NCI-H2107 treated with DMSO at 0.1 percent for 48 hours (cell line): ENCODE data around the gene CCDC80.

Experiments used
- DNase-seq: peaks from one replicate; lab custom pipeline; 2025; ENCODE audit not compliant: unreplicated experiment; lab: John Stamatoyannopoulos, UW

CCDC80 gene

GRCh38 chr3:112656043-112656442 lies 15.1 kb upstream of the CCDC80 start:
- no peak for DNase-seq

DNA sequence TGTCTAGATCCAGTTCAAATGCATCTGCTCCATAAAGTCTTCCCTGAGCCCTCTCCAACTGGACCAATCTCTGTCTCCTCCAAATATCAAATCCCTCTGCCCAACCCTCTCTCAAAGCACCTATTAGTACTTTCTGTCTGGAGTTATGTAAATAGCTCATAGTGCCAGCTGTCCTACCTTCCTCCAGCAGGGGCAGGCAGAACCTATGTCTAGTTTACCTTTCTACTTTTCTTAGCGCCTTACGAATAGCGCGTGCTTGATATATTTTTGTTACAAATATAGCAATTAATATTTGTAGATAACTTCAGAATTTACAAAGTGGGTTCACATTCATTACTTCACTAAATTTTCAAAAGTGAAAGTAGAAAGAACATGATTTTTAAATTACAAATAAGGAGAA lies 14.0 kb upstream of the CCDC80 start:
- no peak for DNase-seq

DNA sequence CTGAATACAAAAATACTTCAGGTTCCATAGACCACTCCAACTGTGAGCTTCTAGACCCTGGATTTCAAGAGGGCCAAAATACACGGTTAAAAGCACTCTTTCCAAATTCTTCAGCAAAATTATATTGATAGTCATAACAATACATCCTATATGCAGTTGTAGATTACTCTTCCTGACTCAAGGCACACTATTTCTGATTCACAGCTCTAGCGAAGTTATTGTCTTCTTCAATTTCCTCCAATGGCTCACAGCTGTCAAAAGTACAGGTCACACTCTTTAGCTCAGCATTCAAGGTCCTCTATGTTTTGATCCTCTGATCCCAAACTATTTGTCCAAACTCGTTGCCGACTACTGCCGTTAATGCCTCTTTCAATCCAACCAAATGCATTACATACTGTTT lies 13.5 kb upstream of the CCDC80 start:
- no peak for DNase-seq

GRCh38 chr3:112653881-112654300 lies 12.9 kb upstream of the CCDC80 start:
- no peak for DNase-seq

DNA sequence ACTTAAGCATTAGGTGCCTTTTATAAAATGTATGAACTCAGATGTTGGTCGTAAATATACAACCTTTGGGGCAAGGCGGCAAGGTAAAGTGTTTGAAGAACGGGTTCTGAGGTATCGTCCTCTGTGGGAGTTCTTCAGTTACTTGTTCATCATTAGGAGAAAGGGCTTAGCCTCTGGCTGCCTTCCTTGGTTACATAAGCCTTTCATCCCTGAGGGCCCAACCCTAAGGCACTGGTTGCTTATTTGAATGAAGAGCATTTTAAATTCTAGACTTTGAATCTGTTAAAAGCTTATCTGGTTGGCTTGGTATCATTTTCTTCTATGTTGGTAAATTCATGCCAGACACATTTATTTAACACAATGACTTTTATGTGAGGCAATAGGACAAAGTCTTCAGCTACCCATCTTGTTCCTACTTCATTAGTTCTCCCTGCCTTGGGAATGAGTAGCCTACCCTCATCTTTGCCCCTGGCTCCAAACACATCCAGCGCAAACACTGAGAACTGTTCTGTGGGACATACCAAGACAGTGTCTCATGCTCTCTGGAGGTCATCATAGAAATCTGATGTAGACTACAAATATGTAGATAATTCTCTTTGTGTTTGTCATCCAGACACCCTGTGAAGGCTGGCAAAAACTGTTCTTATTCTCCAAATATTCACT lies 12.4 kb upstream of the CCDC80 start:
- DNase-seq = no peak

GRCh38 chr3:112651516-112651915 lies 10.6 kb upstream of the CCDC80 start:
- no peak for DNase-seq

- DNase-seq = no peak
These were observed 10.1 kb upstream of the CCDC80 start for GRCh38 chr3:112651071-112651470.

DNA sequence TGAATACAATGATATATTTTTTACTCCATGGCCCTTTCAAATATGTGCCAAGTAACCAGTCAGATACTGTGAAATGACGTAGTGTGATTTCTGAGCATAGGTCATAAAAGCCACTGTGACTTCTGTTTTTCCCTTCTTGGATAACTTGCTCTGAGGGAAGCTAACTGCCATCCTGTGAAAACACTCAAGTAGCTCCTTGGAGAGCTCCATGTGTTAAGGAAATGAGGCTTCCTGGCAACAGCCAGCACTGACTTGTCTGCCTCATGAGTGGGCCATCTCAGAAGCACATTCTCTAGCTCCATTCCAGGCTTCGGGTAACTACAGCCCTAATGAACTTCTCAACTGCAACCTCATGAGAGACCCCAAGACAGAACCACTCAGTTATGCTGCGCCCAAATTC lies 9.5 kb upstream of the CCDC80 start:
- DNase-seq = no peak

DNA sequence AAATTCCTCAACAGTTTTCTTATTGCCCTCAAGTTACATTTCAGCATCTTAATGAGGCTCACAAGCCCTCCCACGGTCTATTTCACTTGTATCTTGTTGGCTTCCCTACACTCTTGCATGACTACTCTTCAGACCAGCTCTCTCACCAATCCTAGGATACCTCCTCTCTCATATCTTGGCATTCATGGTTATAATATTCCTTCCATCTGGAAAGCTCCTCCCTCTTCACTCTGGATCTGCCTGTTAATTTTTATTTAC lies 8.5 kb upstream of the CCDC80 start:
- no peak for DNase-seq

- DNase-seq = no peak
These were observed 6.2 kb upstream of the CCDC80 start for GRCh38 chr3:112647122-112647521.

DNA sequence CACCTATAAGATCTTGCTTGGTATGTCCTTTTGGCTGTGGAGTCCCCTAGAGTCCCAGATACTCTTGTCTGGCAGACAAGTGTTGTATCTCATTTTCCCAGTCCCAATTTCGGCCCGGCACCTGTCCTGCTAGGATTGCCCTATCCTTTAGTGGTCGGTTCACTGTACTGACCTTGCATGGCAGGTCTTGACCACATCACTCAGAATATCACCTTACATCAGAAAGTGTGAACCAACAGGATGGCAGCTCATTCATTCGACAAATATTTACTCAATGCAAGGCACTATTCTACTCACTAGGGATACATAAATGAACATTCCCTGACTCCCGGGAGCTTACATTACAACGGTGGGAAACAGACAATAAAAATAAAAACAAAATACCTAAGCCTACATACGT lies 5.7 kb upstream of the CCDC80 start:
- no peak for DNase-seq

GRCh38 chr3:112644453-112644852 lies 3.5 kb upstream of the CCDC80 start:
- DNase-seq = no peak

DNA sequence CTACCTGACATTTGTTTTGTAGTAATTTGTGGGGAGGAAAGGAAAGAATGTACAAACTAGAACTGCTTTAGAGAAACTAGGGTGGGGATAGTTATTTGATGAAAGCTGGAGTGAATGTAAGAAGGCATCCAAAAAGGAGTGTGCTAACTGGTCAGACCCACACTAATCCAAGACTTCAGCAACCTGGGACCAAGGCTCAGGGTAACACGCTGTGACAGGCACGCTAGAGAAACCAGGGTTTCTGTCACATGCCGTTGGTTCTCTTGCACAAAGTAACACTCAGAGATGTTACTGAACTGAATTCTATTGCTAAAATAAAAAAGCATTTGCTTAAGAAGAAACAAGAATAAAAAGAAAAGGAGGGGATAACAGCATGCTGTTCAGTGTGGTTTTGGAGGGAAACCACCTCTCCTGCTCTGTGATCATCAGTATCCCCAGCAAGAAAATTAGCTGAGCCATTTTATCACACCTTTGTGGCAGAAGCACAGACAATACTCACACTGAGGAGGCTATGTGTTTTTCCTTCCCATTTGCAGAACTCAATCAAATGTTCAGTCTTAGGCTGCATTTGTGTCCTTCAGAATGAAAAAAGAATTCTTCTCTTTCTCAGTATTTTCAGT lies 2.8 kb upstream of the CCDC80 start:
- no peak for DNase-seq

- peak; percentile 87 for DNase-seq
These were observed 2.1 kb upstream of the CCDC80 start for GRCh38 chr3:112642912-112643506.

DNA sequence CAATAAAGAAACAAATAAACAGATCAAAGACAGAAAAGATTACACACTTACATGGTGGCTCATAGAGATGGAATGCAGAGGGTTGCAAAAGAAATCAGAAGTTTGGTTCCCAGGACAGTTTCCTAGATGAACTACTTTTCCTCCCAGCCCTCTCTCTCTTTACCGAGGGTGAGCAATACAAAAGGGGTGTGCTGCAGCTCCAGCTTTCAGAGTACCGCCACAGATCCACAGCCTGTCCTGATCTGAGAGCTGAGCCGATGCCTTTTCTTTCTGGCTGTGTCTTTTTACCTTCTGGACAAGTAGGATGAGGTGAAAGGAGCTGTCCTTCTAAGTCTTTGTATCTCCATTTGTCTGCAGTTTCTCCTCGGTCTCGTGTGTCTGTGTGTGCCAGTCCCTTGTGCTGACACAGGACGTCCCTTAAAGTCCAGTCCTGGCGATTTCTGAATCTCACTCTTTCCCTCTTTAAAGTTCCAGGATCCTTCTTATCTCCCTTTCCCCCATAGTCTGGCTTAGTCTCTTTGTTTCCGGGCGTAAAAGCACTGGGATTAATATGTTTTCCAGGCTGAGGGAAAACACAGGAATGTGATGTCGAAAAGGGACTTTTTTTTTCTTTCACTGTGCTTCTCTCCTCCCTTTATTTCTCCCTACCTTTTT lies 540 bp downstream of the CCDC80 start:
- DNase-seq = no peak

DNA sequence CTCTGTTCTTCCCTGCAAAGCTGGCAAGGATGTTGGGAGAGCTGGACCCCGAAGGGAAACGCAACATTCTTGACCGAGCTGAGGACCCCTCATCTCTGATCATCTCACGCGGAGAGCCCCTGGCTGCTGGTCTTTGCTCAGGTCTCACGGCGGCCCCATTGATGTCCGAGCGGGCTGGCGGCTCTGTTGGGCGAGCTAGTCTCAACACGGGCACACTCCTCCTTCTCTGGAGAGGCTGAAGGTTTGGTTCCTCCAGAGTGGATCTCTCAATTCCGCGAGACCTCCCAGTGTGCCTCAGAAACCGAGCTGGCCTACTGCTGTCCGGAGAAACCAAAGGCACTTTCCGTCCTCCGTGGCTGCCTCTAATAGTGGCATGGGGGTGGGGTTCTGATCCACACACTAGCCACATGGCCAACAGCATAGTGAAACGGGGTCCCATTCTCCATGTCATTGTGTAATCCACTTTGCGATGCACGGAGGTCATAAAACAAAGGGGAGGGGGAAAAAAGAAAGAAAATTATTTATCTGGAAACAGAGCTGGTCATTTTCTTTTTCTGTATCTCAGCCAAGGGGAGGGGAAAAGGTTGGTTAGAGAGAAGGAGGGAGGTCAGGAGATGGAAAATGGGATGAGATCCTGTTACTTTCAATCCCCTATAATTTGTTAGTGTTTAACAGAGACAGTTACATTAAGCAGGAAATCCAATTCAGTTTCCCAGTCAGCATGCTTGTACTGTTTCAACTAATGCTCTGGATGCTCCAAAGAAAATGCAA lies 1.3 kb downstream of the CCDC80 start:
- no peak for DNase-seq

- no peak for DNase-seq
These were observed 2.5 kb downstream of the CCDC80 start for GRCh38 chr3:112638327-112639020.

GRCh38 chr3:112637700-112638099 lies 3.2 kb downstream of the CCDC80 start:
- no peak for DNase-seq

GRCh38 chr3:112635674-112636073 lies 5.3 kb downstream of the CCDC80 start:
- peak; percentile 55 for DNase-seq

GRCh38 chr3:112634786-112635541 lies 6.0 kb downstream of the CCDC80 start:
- peak; percentile 97 for DNase-seq
